GM12892 (cell line): Measurements from ENCODE around the gene CCDC38.
"Not testable (repeated sequence)": the region's sequence is repeated elsewhere in the genome, so short reads cannot be mapped to it uniquely, and the experiment has no call there.

ENCODE experiments used
- POLR2A ChIP-seq: IDR thresholded peaks from 2 replicates; pipeline ENCODE4 v1.6.1; 2011; ENCODE audit warnings: low read depth, low read length, control low read depth
- POLR2AphosphoS5 ChIP-seq: IDR thresholded peaks from 2 replicates; pipeline ENCODE4 v1.6.1; 2011; ENCODE audit warnings: low read depth, low read length, control low read depth
- TAF1 ChIP-seq: IDR thresholded peaks from 2 replicates; pipeline ENCODE4 v1.6.1; 2011; ENCODE audit warnings: low read depth, mild to moderate bottlenecking, control low read depth, low read length, borderline replicate concordance

DNA sequence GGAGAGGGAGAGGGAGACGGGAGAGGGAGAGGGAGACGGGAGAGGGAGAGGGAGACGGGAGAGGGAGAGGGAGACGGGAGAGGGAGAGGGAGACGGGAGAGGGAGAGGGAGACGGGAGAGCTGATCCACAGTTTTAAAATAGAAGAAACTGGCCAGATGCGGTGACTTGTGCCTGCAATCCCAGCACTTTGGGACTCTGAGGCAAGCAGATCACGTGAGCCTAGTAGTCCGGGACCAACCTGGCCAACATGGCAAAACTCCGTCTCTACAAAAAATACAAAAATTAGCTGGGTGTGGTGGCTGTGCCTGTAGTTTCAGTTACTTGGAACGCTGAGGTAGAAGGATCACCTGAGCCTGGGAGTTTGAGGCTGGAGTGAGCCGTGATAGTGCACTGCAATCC lies 100.0 kb downstream of the CCDC38 start:
- TF ChIP-seq POLR2AphosphoS5, POLR2A, TAF1: not testable (repeated sequence)
